ENCODE data around the gene C6orf136.

- TF ChIP-seq CTCF (IDR thresholded peaks at IDR 0.05) (no peak), POLR2A (IDR thresholded peaks at IDR 0.05) (no peak)
Observed at GRCh38 chr6:30679765-30680535, 33.0 kb downstream of the C6orf136 start.

Measured in tibial nerve (tissue), 3 donors.